ENCODE measurements around the gene HOXD10.

- TF ChIP-seq CTCF (conservative IDR thresholded peaks at IDR 0.05): no peak
- TF ChIP-seq ZFX (IDR thresholded peaks at IDR 0.05): no peak
These were observed 8.6 kb downstream of the HOXD10 start for GRCh38 chr2:176124947-176125771.
